IPS-NIHi7 (cell line): Measurements from ENCODE around the gene OR3A3.
"Not testable (repeated sequence)": the region's sequence is repeated elsewhere in the genome, so short reads cannot be mapped to it uniquely, and the experiment has no call there.

Source experiments
- DNase-seq: peaks from one replicate; pipeline ENCODE4 v3.0.0; 2012; ENCODE audit warnings: mixed read lengths; ENCODE audit errors: extremely low spot score

Gene OR3A3

DNA sequence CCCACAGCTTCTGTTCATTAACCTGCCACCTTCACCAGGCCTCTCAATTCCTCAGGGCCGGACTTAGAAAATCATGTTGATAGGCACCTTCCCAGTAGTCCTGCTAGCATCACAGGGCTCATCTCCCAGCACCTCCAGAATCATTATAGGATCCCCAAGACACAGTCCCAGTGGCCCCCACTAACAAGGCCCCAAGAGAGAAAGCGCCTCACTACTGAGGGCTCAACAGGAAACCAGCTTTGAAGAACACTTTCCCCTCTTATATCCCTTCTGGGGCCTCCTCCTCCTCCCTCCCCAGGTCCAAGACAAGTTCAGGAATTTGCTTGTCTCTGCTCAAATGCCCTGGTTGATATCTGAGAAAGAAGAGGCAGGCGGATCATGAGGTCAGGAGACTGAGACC, at the start of gene OR3A3:
Gene OR3A3, plus strand, starts transcription at position 301 of the 400 bp plus-strand sequence.
- no peak for DNase-seq

DNA sequence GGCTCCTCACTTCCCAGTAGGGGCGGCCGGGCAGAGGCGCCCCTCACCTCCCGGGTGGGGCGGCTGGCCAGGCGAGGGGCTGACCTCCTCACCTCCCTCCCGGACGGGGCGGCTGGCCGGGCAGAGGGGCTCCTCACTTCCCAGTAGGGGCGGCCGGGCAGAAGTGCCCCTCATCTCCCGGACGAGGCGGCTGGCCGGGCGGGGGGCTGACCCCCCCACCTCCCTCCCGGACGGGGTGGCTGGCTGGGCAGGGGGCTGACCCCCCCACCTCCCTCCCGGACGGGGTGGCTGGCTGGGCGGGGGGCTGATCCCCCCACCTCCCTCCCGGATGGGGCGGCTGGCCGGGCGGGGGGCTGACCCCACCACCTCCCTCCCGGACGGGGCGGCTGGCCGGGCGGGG, 40.0 kb upstream of the OR3A3 start:
- DNase-seq, result not testable (repeated sequence)

DNA sequence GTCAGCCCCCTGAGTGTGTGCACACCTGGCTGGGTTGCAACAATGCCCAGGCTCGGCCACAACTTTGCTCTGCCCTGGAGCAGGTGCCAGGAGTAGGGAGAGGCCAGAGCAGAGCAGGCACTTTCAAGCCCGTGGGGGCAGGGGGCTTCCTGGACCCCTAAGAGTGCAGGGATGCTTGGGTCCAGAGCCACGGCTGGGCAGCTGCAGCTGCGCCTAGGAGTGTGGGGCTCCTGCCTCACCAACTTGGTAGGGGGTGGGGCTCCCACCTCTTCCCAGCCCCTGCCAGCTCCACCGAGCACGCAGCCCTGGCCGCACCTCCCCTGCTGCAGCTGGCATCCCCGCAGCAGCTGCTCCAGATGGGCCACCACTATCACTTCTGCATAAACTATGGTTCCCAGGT, 32.8 kb upstream of the OR3A3 start:
- DNase-seq, result no peak

DNA sequence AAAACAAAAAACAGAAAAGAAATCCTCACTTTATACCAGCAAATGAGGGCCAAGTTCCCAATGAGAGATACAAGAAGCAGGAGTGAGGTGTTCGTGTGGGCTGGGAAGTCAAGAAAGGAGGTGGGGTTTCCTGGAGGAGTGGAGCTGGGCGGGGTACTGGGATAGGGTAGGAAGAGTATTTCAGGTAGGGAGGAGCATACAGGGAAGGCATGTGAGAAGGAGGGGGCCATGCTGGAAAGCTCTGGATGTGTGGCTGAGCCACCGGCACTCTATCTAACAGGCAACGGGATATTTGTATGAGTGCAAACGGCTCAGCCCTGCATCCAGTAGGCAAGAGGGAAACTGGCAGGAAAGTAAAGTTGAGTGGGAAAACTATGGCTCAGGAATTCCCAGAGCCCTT, 29.2 kb upstream of the OR3A3 start:
- DNase-seq, result peak; percentile 10

DNA sequence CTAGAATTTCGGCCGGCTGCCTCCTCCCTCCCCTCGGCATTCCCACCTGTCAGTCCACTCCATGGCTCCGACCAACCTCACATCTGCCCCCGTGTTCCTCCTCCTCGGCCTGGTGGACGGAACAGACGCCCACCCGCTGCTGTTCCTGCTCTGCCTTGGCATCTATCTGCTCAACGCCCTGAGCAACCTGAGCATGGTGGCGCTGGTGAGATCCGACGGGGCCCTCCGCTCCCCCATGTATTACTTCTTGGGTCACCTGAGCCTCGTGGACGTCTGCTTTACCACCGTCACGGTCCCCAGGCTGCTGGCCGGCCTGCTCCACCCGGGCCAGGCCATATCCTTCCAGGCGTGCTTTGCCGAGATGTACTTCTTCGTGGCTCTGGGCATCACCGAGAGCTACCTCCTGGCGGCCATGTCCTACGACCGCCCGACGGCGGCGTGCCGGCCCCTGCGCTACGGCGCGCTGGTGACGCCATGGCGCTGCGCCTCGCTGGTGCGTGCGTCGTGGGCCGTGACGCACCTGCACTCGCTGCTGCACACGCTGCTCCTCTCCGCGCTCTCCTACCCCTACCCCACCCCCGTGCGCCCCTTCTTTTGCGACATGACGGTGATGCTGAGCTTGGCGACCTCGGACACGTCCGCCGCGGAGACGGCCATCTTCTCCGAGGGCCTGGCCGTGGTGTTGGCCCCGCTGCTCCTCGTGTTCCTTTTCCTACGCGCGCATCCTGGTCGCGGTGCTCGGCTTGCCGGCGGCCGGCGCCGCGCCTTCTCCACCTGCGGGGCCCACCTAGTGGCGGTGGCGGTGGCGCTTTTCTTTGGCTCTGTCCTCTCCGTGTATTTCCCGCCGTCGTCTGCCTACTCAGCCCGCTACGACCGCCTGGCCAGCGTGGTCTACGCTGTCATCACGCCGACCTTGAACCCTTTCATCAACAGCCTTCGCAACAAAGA, 25.0 kb upstream of the OR3A3 start, which contains the start of gene OR3A2:
Gene OR3A2, minus strand, starts transcription at position 440 of the 948 bp plus-strand sequence.
- DNase-seq, result peak; percentile 46

DNA sequence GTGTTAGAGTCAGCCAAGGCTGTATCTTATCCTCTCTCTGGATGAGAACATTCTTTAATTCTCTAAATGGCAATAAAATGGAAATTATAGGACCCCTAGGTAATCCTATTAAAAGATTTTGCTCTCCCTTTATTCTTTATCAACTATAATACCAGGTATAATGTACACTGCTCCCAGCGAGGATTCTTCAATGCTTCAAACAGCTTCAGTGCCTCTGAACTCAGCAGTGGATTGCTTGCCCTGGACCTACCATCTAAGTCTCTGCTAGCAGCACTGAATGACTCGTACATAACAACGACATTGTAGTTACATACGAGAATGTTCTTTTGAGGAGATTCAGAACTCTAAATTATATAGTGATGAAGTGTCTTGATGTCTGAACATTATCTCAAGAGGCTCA, 21.4 kb upstream of the OR3A3 start:
- DNase-seq, result peak; percentile 1

DNA sequence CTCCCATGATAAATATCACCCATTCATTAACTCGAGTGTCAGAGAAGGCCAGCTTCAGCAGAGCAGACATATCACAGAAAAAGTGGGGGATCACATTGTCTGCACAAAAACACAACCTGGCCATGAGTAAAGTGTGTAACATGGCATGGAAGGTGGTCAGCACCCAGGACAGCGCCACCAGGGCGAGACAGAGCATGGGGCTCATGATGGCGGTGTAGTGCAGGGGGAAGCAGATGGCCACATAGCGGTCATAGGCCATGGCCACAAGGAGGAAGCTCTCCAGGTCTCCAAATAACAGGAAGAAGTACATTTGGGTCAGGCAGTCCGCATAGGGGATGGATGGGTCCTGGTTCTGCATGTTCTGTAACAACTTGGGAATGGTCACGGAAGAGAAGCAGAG, 13.4 kb upstream of the OR3A3 start:
- DNase-seq, result not testable (repeated sequence)

DNA sequence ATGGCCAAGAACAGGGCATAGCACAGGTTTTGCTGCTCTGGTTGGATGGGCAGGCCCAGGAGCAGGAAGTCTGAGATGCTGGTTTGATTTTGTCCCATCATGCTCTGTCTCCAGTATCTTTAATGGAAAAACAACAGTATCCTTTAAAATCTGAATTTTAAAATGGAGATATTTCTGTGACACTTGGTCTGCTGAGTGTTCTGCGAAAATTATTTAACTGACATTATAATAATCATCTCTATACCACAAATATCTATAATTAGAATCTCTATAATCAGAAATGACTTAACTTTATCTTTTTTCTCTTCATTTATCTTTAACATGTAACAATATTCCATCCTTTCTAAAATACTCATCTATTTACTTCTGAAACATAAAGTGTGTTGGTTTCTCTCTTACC, 12.9 kb upstream of the OR3A3 start, which contains the start of gene OR1E1:
Gene OR1E1, minus strand, starts transcription at position 101 of the 400 bp plus-strand sequence. Its CDS starts 0 bp downstream, at position 101.
- no peak for DNase-seq

DNA sequence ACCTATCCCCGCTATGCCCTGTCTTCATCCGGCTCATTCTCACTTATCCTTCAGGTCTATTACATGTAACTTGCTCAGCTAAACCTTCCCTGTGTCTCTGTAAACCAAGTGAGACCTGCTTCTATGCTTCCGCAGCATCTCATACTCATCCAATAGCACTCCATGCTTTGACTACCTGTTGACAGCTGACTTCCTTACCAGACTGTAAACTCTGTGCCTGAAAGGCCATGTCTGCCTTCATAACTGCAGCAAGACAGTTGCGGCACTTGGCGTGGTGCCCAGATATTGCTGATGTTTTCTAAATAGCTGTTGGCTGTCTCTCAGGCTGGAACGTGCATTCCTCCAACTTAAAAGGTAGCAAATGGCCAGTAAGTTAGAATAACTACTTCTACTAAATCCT, 11.1 kb upstream of the OR3A3 start:
- no peak for DNase-seq

DNA sequence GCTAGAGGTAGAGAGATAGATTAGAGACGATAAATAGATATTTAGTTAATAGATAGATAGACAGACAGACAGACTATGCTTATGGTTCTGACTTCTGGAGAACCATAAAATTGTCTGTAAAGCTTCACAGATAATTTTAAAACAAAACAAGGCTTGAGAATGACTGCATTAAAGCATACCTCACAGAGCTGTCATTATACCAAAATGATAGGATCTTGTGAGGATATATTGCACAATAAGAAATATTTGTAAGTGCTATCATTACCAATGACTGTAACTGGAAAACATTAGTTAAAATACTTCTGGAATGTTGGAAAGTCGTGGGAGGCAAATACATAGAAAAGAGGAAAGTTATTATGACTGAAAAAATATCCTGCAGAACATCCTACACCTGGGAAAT, 9.4 kb upstream of the OR3A3 start:
- no peak for DNase-seq

DNA sequence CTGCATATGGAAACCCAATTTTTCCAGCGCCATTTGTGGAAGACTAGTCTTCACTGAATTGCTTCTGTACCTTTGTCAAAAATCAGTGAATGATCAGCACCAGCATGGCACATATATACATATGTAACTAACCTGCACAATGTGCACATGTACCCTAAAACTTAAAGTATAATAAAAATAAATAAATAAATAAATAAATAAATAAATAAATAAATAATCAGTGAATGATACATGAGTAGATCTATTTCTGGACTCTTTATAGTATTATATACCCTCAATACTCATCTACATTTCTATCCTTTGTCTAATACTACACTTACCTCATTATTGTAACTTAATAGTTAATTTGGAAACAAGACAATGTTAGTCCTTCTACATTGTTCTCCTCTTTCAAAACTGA, 7.3 kb upstream of the OR3A3 start:
- DNase-seq, result not testable (repeated sequence)

DNA sequence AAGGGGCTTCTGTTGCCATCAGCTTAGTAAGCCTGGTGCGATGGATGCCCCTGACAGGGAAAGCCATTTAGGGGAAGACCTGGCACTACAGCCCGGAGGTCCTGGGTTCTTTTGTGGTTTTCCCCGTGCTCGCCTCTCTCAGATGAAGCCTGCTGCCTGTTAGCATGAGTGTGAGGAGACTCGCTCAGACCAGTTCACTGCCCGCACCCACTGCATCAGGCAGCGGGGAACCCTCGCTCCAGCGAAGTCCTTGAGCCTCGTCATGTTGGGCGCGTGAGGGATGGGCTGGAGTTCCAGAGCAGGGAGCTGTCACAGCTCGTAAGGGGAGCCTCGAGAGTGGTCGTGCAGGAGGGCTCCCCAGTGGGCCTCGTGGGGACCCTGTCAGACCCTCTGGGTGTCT, 1.0 kb downstream of the OR3A3 start:
- not testable (repeated sequence) for DNase-seq

DNA sequence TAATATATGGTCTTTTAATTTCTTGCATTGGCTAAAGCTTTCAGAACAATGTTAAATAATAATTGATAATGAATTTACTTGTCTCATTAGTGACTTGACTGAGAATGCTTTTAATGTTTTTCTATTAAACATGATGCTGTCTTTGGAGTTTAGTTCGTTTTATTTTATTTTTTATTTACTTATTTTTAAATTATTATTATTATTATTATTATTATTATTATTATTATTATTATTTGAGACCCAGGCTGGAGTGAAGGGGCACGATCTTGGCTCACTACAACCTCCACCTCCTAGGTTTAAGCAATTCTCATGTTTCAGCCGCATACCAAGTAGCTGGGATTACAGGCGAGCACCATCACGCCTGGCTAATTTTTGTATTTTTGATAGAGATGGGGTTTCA, 4.4 kb downstream of the OR3A3 start:
- DNase-seq, result no peak

DNA sequence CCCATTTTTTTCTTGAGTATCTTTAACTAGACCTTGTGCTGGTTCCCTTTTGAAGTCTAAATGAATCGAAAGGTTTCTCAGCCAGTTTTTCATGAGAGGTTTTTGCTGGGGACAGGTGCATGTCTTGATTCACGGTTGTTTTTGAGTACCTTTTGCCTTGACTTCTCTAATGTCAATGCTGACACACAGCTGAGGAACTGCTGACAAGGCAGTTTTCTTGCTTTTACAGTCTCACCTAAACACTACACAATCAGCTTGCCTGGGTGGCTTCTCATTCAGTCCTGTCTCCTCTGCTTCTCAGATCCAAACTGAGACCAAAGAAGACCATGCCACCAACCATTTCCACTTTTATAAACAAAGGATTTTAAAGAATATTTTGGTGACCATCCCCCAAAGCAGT, 7.1 kb downstream of the OR3A3 start:
- no peak for DNase-seq

DNA sequence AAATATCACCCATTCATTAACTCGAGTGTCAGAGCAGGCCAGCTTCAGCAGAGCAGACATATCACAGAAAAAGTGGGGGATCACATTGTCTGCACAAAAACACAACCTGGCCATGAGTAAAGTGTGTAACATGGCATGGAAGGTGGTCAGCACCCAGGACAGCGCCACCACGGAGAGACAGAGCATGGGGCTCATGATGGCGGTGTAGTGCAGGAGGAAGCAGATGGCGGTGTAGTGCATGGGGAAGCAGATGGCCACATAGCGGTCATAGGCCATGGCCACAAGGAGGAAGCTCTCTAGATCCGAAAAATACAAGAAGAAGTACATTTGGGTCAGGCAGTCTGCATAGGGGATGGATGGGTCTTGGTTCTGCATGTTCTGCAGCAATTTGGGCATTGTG, 22.0 kb downstream of the OR3A3 start:
- peak; percentile 36 for DNase-seq

DNA sequence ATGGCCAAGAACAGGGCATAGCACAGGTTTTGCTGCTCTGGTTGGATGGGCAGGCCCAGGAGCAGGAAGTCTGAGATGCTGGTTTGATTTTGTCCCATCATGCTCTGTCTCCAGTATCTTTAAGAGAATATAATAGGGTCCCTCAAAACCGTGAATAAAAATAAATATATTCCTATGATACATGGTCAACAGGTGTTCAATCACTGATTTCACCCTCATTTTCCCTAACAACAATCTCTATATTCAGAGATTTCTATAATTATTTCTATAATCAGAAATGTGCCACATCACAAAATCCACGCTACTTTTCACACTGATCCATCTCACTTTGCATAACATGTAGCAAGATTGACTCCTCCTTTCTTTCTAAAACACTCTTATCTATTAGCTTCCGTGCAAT, 22.6 kb downstream of the OR3A3 start, which contains the start of gene OR1E2:
Gene OR1E2, minus strand, starts transcription at position 101 of the 400 bp plus-strand sequence. Its CDS starts 0 bp downstream, at position 101.
- DNase-seq, result no peak

DNA sequence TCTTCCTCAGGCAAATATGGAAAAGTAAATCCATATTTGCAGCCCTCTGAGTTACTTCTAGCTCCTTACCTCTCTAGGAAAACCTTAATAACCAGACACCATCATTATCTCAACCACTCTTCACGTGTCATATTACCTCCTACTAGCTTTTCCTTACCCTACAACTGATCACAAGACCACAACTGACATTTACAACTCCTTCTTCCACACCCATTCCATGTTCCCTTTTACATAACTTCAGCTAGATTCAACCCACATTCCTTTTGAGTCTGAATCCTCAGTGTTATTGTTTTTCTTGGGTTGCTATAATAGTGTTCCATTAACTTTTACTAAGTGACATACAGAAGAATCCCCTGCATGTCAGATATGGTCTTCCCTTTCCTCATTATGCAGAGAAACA, 27.2 kb downstream of the OR3A3 start:
- no peak for DNase-seq

DNA sequence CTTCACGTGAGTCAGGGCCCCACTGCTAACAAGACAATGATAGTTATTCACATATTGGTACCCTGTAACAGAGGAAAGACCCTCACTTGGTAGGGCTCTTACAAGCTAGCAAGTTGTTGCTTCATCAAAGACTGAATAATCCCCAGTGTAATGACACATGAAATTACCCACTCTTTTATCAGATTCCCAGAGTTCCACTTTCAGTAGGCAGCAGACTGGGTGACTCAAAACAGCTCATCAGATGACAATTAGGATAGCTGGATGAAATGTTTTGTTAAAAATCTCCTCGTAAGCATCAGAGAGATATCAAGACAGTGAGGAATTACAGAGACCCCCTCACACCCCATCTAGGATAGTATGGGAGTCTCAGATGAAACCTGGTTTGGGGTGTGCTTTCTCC, 29.3 kb downstream of the OR3A3 start:
- DNase-seq, result no peak

DNA sequence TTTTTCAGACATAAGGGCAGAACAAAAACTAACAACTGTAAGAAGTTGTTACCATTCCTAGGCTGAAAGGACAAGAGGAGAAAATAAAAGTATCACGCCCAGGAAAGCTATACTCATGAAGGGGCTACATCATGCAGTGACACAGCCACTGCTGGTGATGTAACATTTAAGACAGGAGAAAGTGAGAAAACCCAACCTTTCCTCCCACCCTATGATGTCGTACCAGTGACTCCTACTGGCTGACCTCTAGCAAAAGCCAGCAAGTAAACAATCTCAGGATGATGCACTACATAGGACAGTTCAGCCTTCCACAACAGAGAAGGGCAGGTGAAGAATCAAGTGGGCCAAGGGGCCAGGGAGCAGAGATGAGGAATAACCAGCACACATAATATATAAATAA, 36.5 kb downstream of the OR3A3 start:
- DNase-seq, result peak; percentile 75

DNA sequence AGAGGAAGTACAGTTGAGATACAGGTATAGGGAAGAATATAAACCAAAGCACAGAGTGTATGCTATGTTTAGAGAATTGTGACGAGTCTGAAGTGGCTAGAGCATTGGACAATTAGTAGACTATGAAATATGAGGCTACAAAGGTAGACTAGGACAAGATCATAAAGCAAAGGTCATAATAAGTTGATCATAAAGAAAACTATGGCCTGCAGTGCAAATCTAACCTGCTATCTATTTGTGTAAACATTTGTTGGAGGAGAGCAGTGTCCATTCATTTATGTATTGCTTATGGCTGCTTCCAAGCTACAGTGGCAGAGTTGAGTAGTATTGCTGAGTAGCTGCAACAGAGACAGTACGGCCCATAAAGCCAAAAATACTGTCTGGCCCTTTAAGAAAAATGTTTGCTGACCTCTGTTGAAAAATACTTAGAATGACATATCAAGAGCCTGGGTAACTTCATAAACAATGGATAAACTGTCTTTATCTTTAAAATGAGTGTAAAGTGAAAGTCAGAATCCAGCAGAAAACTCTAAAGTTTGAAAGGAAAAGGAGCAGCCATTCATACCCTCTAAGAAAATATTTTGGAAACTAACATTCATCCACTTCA, 37.0 kb downstream of the OR3A3 start:
- DNase-seq, result no peak

DNA sequence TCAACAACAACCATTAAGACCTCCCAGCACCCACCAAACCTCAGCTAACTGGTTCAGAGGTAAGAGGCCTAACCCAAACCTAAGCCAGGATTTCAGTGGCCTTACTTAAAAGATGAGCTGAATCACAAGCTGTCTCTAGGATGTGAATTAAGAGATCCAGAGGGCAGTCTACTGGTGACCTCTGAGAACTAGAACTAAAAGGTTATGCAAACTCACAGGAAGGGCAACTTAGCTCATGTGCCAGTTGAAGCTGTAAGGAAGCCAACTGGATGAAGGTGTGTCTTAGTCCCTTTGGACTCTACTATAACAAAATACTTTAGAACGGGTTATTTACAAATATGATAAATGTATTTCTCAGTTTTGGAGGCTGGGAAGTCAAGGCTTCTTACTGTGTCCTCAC, 55.2 kb downstream of the OR3A3 start:
- DNase-seq, result not testable (repeated sequence)

DNA sequence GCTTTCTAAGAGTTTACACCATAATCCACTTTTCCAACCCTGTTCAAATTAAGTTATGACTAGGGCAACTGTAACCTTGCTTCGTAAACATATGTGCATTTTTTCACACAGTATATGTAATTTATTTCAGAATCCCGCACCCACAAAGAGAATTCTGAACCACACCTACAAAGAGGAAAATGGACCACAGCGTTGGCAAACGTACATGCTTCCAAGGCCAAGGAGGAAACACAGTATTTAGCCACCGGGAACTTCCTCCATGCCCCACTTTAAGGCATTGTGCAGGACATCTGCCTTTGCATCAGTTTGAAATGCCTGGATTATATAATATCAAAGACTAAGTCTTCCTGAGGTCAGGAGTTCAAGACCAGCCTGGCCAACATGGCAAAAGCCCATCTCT, 58.4 kb downstream of the OR3A3 start:
- no peak for DNase-seq

DNA sequence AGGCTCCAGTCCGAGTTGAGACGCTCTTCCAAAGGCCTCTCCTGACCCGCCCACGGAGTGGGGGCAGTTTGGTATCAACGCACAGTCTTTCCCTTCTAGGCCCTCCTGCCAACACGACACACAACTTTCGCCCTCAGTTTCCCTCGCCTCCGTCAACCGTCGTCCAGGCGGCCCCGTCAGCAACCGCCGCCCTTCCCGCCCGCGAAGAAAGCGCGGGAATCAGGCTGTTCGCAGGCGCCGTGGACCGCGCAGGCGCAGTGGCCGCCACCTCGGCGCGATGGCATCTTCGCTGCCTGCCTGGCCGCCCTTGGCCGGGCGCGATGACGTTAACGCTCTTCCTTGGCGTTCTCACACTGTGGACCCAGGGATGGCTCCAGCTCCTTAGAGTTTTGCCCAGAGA, 60.4 kb downstream of the OR3A3 start, which contains the start of gene SPATA22:
Gene SPATA22, minus strand, starts transcription at position 221 of the 400 bp plus-strand sequence. CDS start 2,494 bp downstream, outside the sequence.
- DNase-seq, result no peak
